Activated CD4-positive, alpha-beta T cell treated with anti-CD3 and anti-CD28 coated beads, Interleukin-2, Interleukin-6, amounts not matched to agents 100 ng/mL and 50 ng/mL, durations not matched to agents 16 hours and 8 hours (primary cell): ENCODE results near the gene MAF.

Experiments used
- DNase-seq: peaks from one replicate; pipeline ENCODE4 v3.0.0-alpha.2; 2020

Gene MAF

GRCh38 chr16:79587296-79587695, 13.2 kb downstream of the MAF start:
- DNase-seq, result no peak

GRCh38 chr16:79582789-79583188, 17.7 kb downstream of the MAF start:
- DNase-seq, result no peak

- DNase-seq, result no peak
These were observed 19.9 kb downstream of the MAF start for GRCh38 chr16:79580453-79581191.

GRCh38 chr16:79576602-79577001, 23.9 kb downstream of the MAF start:
- DNase-seq, result no peak

- no peak for DNase-seq
These were observed 26.7 kb downstream of the MAF start for GRCh38 chr16:79573884-79574283.

- DNase-seq, result no peak
These were observed 27.5 kb downstream of the MAF start for GRCh38 chr16:79573071-79573470.

- no peak for DNase-seq
These were observed 28.5 kb downstream of the MAF start for GRCh38 chr16:79571903-79572535.

GRCh38 chr16:79571065-79571902, 29.3 kb downstream of the MAF start:
- DNase-seq, result no peak

GRCh38 chr16:79564671-79565107, 35.8 kb downstream of the MAF start:
- no peak for DNase-seq

- no peak for DNase-seq
These were observed 36.6 kb downstream of the MAF start for GRCh38 chr16:79563921-79564320.

- no peak for DNase-seq
These were observed 38.2 kb downstream of the MAF start for GRCh38 chr16:79562166-79562823.

- DNase-seq, result no peak
These were observed 38.8 kb downstream of the MAF start for GRCh38 chr16:79561729-79562128.

- no peak for DNase-seq
These were observed 39.6 kb downstream of the MAF start for GRCh38 chr16:79560923-79561322.

GRCh38 chr16:79560318-79560717, 40.2 kb downstream of the MAF start:
- no peak for DNase-seq

- DNase-seq, result no peak
These were observed 41.0 kb downstream of the MAF start for GRCh38 chr16:79559532-79559931.

- no peak for DNase-seq
These were observed 43.1 kb downstream of the MAF start for GRCh38 chr16:79557421-79557820.

GRCh38 chr16:79554912-79555311, 45.6 kb downstream of the MAF start:
- no peak for DNase-seq

- no peak for DNase-seq
These were observed 50.2 kb downstream of the MAF start for GRCh38 chr16:79550373-79550772.

- no peak for DNase-seq
These were observed 53.5 kb downstream of the MAF start for GRCh38 chr16:79547085-79547484.
